COR-L47 (cell line): ENCODE measurements around the gene HIPK2.
A peak's percentile ranks its signal among the peaks of the same experiment; 100 is the strongest.

ENCODE experiments used
- DNase-seq: peaks from one replicate; lab custom pipeline; 2025; lab: John Stamatoyannopoulos, UW

Gene HIPK2

GRCh38 chr7:139783647-139784385 lies 6.0 kb upstream of the HIPK2 start:
- no peak for DNase-seq

GRCh38 chr7:139782932-139783331 lies 5.1 kb upstream of the HIPK2 start:
- DNase-seq: no peak

- peak; percentile 28 for DNase-seq
Measured at GRCh38 chr7:139777133-139777891, 486 bp downstream of the HIPK2 start.

GRCh38 chr7:139776486-139777132 lies 1.2 kb downstream of the HIPK2 start:
- DNase-seq: no peak

GRCh38 chr7:139775829-139776266 lies 1.9 kb downstream of the HIPK2 start:
- peak; percentile 61 for DNase-seq

- no peak for DNase-seq
Measured at GRCh38 chr7:139774376-139774775, 3.4 kb downstream of the HIPK2 start.

GRCh38 chr7:139773371-139773770 lies 4.4 kb downstream of the HIPK2 start:
- no peak for DNase-seq

- DNase-seq: no peak
Measured at GRCh38 chr7:139772873-139773272, 4.9 kb downstream of the HIPK2 start.

- DNase-seq: no peak
Measured at GRCh38 chr7:139772115-139772514, 5.7 kb downstream of the HIPK2 start.

- DNase-seq: no peak
Measured at GRCh38 chr7:139771001-139771956, 6.5 kb downstream of the HIPK2 start.

GRCh38 chr7:139769761-139770160 lies 8.0 kb downstream of the HIPK2 start:
- no peak for DNase-seq

GRCh38 chr7:139769066-139769465 lies 8.7 kb downstream of the HIPK2 start:
- DNase-seq: no peak

GRCh38 chr7:139768249-139768824 lies 9.5 kb downstream of the HIPK2 start:
- no peak for DNase-seq

- DNase-seq: no peak
Measured at GRCh38 chr7:139767561-139767982, 10.2 kb downstream of the HIPK2 start.

- no peak for DNase-seq
Measured at GRCh38 chr7:139765143-139765542, 12.7 kb downstream of the HIPK2 start.

- no peak for DNase-seq
Measured at GRCh38 chr7:139763330-139763729, 14.5 kb downstream of the HIPK2 start.

- no peak for DNase-seq
Measured at GRCh38 chr7:139762886-139763285, 14.9 kb downstream of the HIPK2 start.

- no peak for DNase-seq
Measured at GRCh38 chr7:139758388-139758787, 19.4 kb downstream of the HIPK2 start.

- no peak for DNase-seq
Measured at GRCh38 chr7:139757968-139758367, 19.8 kb downstream of the HIPK2 start.

GRCh38 chr7:139753693-139754111 lies 24.1 kb downstream of the HIPK2 start:
- no peak for DNase-seq

GRCh38 chr7:139753081-139753692 lies 24.6 kb downstream of the HIPK2 start:
- DNase-seq: no peak
